Measurements from ENCODE around the gene GFPT2.

Gene GFPT2

DNA sequence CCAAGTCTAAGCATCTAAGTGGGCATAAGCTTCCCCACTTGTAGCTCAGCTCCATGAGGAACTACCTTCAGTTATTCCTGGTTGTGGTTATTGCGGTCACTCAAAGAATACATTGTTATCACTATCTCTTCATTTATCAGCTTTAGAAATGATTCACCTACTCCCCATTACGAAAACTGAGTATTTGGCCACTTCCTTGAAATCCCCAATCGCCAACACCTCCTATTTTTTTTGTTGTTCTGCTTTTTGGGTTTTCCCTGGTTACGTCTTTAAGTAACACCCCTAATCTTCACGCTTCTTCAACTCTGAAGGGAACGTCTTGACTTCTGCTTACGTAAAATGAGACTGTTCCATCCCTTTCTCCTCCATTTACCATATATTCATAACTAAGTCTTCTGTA is 81.9 kb downstream of the GFPT2 start:
- no peak for DNase-seq

GRCh38 chr5:180259260-180259611 is 93.9 kb downstream of the GFPT2 start:
- no peak for DNase-seq

DNA sequence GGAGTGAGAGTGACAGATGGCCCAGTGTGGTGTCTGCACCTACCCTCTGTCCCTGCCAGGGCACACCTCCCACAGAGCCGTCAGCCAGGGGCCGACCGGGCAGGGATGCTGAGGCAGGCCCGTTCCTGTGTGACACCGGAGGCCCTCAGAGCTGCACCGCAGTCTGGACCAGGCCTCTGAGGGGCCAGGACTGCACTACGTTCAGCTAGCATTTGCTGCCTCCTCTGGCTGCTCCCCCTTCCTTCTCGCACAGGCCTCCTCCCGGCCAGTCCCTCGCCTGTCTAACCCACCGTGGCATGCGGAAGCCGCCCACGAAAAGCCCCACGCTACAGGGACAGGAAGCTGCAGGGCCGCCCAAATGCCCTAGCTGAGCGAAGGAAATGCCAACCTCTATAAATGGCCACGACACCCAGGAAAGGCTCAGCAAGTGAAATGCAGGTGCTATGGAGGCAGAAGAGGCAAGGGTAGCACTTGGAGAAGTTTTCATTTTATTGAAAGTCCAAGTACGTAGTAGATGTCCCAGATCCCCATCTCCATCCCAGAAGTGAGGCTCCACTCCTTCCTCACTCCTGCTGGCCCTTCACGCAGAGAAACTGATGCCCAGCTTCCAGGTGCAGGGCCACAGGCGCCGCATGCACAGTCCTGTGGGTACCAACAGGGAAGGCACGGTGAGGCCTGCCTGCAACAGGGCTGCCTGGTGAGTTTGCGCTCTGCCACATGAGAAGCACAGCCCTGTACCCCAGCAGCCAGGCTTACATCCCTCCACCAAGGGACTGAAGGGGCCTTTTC is 99.9 kb downstream of the GFPT2 start:
- DNase-seq, result no peak

DNA sequence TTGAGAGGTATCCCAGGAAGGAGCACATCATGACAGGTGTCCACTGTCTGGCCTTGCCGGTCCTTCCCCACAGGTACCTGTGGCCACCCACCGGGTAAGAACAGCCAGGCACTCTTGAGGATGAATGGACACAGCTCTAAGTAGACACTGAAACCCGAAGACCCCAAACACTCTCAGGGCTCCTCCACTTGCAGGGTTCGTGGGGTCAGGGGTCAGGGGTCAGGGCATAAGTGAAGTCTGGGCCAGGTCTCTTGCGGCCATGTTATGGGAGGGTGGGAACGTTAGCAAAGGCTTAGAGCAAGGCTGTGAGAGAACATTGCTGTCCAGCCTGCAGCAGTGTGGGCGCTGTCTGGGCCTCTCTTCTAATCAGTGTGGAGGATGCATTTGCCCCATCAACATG is 101.2 kb downstream of the GFPT2 start:
- no peak for DNase-seq

DNA sequence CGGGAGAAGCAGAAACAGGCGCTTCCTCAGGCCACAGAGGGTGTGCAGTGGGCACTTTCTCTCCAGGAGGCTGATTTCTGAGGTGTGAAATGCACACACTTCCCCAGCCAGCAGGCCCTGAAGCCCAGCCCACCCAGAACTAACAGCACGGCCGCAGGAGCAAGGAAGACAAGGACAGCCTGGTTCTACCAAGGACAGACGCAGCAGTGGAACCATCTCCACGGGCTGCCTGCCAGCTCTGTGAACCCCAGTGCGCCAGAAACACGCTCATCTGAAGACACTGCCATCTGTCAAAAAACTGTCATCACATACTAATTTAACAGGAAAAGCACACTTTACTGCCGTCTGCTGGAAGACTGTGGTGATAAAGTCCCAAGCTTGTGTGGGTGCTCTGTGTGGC is 102.0 kb downstream of the GFPT2 start:
- DNase-seq, result no peak

Data from NCI-H510A treated with DMSO at 0.1 percent for 48 hours (cell line).